ENCODE data around the gene NEURL3.

NEURL3 gene

DNA sequence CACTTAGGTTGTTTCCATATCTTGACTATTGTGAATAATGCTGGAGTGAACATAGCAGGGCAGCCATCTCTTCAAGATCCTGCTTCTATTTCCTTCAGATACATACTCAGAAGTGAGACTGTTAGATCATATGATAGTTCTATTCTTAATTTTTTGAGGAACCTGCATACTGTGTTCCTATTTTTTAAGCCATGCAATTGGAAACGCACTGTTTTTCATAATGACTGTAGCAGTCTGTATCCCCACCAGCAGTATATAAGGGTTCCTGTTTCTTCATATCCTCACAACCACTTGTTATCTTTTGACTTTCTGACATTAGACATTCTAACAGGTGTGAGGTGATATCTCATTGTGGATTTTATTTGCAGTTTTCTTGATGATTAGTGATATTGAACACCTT lies 15.5 kb downstream of the NEURL3 start:
- ATAC-seq: no peak
- TF ChIP-seq GLIS3 (CRISPR knock-in tag; IDR thresholded peaks at IDR 0.05): no peak
- TF ChIP-seq OSR1 (CRISPR knock-in tag; IDR thresholded peaks at IDR 0.05): no peak
- TF ChIP-seq, protein P1, sequence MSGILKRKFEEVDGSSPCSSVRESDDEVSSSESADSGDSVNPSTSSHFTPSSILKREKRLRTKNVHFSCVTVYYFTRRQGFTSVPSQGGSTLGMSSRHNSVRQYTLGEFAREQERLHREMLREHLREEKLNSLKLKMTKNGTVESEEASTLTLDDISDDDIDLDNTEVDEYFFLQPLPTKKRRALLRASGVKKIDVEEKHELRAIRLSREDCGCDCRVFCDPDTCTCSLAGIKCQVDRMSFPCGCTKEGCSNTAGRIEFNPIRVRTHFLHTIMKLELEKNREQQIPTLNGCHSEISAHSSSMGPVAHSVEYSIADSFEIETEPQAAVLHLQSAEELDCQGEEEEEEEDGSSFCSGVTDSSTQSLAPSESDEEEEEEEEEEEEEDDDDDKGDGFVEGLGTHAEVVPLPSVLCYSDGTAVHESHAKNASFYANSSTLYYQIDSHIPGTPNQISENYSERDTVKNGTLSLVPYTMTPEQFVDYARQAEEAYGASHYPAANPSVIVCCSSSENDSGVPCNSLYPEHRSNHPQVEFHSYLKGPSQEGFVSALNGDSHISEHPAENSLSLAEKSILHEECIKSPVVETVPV (CRISPR knock-in tag; IDR thresholded peaks at IDR 0.05): no peak
- no peak for TF ChIP-seq RARB (CRISPR knock-in tag; IDR thresholded peaks at IDR 0.05)
- TF ChIP-seq, protein P2, sequence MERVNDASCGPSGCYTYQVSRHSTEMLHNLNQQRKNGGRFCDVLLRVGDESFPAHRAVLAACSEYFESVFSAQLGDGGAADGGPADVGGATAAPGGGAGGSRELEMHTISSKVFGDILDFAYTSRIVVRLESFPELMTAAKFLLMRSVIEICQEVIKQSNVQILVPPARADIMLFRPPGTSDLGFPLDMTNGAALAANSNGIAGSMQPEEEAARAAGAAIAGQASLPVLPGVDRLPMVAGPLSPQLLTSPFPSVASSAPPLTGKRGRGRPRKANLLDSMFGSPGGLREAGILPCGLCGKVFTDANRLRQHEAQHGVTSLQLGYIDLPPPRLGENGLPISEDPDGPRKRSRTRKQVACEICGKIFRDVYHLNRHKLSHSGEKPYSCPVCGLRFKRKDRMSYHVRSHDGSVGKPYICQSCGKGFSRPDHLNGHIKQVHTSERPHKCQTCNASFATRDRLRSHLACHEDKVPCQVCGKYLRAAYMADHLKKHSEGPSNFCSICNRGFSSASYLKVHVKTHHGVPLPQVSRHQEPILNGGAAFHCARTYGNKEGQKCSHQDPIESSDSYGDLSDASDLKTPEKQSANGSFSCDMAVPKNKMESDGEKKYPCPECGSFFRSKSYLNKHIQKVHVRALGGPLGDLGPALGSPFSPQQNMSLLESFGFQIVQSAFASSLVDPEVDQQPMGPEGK (CRISPR knock-in tag; IDR thresholded peaks at IDR 0.05; ENCODE audit: borderline replicate concordance): no peak
- TF ChIP-seq, protein P3, sequence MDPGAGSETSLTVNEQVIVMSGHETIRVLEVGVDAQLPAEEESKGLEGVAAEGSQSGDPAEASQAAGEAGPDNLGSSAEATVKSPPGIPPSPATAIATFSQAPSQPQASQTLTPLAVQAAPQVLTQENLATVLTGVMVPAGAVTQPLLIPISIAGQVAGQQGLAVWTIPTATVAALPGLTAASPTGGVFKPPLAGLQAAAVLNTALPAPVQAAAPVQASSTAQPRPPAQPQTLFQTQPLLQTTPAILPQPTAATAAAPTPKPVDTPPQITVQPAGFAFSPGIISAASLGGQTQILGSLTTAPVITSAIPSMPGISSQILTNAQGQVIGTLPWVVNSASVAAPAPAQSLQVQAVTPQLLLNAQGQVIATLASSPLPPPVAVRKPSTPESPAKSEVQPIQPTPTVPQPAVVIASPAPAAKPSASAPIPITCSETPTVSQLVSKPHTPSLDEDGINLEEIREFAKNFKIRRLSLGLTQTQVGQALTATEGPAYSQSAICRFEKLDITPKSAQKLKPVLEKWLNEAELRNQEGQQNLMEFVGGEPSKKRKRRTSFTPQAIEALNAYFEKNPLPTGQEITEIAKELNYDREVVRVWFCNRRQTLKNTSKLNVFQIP (CRISPR knock-in tag; IDR thresholded peaks at IDR 0.05; ENCODE audit: borderline replicate concordance, low read depth): no peak
- TF ChIP-seq ESRRG (CRISPR knock-in tag; IDR thresholded peaks at IDR 0.05): no peak
- no peak for TF ChIP-seq ISL1 (CRISPR knock-in tag; IDR thresholded peaks at IDR 0.05)
- TF ChIP-seq ZC3H10 (CRISPR knock-in tag; IDR thresholded peaks at IDR 0.05): no peak

DNA sequence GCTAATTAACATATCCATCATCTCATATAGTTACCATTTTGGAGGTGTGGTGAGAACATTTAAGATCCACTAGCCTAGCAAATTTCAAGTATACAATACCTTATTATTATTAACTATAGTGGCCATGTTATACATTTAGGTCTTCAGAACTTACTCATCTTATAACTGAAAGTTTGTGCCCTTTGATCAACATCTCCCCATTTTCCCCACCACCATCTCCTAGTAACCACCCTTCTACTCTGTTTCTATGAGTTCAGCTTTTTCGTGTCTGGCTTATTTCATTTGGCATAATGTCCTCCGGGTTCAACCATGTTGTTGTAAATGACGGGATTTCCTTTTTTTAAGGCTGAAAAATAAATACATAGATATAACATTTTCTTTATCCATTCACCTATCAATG lies 15.9 kb downstream of the NEURL3 start:
- no peak for ATAC-seq
- TF ChIP-seq, protein P4, sequence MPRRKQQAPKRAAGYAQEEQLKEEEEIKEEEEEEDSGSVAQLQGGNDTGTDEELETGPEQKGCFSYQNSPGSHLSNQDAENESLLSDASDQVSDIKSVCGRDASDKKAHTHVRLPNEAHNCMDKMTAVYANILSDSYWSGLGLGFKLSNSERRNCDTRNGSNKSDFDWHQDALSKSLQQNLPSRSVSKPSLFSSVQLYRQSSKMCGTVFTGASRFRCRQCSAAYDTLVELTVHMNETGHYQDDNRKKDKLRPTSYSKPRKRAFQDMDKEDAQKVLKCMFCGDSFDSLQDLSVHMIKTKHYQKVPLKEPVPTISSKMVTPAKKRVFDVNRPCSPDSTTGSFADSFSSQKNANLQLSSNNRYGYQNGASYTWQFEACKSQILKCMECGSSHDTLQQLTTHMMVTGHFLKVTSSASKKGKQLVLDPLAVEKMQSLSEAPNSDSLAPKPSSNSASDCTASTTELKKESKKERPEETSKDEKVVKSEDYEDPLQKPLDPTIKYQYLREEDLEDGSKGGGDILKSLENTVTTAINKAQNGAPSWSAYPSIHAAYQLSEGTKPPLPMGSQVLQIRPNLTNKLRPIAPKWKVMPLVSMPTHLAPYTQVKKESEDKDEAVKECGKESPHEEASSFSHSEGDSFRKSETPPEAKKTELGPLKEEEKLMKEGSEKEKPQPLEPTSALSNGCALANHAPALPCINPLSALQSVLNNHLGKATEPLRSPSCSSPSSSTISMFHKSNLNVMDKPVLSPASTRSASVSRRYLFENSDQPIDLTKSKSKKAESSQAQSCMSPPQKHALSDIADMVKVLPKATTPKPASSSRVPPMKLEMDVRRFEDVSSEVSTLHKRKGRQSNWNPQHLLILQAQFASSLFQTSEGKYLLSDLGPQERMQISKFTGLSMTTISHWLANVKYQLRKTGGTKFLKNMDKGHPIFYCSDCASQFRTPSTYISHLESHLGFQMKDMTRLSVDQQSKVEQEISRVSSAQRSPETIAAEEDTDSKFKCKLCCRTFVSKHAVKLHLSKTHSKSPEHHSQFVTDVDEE (CRISPR knock-in tag; IDR thresholded peaks at IDR 0.05): no peak
- TF ChIP-seq CSDC2 (CRISPR knock-in tag; IDR thresholded peaks at IDR 0.05) (no peak), ZC3H10 (CRISPR knock-in tag; IDR thresholded peaks at IDR 0.05) (no peak), ESRRG (CRISPR knock-in tag; IDR thresholded peaks at IDR 0.05) (no peak), ZNF70 (CRISPR knock-in tag; IDR thresholded peaks at IDR 0.05) (no peak), RARB (CRISPR knock-in tag; IDR thresholded peaks at IDR 0.05) (no peak), GLIS3 (CRISPR knock-in tag; IDR thresholded peaks at IDR 0.05) (no peak), OSR1 (CRISPR knock-in tag; IDR thresholded peaks at IDR 0.05) (no peak), BACH2 (CRISPR knock-in tag; IDR thresholded peaks at IDR 0.05; ENCODE audit: borderline replicate concordance) (no peak), TCF4 (CRISPR knock-in tag; IDR thresholded peaks at IDR 0.05; ENCODE audit: borderline replicate concordance) (no peak)
- TF ChIP-seq, protein P2 (CRISPR knock-in tag; IDR thresholded peaks at IDR 0.05; ENCODE audit: borderline replicate concordance): no peak
- TF ChIP-seq, protein P1 (CRISPR knock-in tag; IDR thresholded peaks at IDR 0.05): no peak

DNA sequence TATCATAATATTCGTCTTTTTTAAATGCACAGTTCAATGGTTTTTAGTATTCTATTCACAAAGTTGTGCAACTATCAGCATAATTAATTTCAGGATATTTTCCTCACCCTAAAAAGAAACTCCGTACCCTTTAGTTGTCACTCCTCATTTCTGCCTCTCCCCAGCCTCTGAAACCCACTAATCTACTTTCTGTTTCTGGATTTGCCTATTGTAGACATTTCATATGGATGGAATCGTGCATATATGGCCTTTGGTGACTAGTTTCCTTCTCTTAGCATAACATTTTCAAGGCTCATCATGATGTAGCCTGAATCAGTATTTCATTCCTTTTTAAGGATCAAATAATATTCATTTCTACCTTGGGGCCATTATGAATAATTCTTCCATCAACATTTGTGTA lies 18.5 kb downstream of the NEURL3 start:
- TF ChIP-seq SNAI2 (CRISPR knock-in tag; IDR thresholded peaks at IDR 0.05) (no peak), ZFP3 (CRISPR knock-in tag; IDR thresholded peaks at IDR 0.05) (no peak), ZC3H10 (CRISPR knock-in tag; IDR thresholded peaks at IDR 0.05) (no peak), ZFP30 (CRISPR knock-in tag; IDR thresholded peaks at IDR 0.05) (no peak)

More for the DNA sequence above, 18.5 kb downstream of the NEURL3 start:
- ATAC-seq: no peak

Data from SK-N-SH treated with all-trans-retinoic acid at 6 μM for 48 hours (cell line).